Activated CD8-positive, alpha-beta memory T cell treated with anti-CD3 and anti-CD28 coated beads for 1 hour (primary cell): ENCODE measurements around the gene PTPRM.

ENCODE experiments used
- DNase-seq, 2 donors: peaks; one replicate each; pipeline ENCODE4 v3.0.0-alpha.2; 2020; ENCODE audit warnings: low read depth in 1 of 2; ENCODE audit errors: extremely low read depth in 1 of 2

The PTPRM gene

GRCh38 chr18:8366070-8366469 is 799.0 kb downstream of the PTPRM start:
- DNase-seq, result no peak

GRCh38 chr18:8366656-8367055 is 799.5 kb downstream of the PTPRM start:
- DNase-seq, result no peak

GRCh38 chr18:8367217-8367988 is 800.3 kb downstream of the PTPRM start:
- no peak for DNase-seq

- no peak for DNase-seq
Observed at GRCh38 chr18:8368512-8369217, 801.5 kb downstream of the PTPRM start.

- DNase-seq, result no peak
Observed at GRCh38 chr18:8373486-8373885, 806.4 kb downstream of the PTPRM start.

- no peak for DNase-seq
Observed at GRCh38 chr18:8374676-8375075, 807.6 kb downstream of the PTPRM start.

- DNase-seq, result no peak
Observed at GRCh38 chr18:8375249-8375648, 808.1 kb downstream of the PTPRM start.

GRCh38 chr18:8376113-8376512 is 809.0 kb downstream of the PTPRM start:
- DNase-seq, result no peak

GRCh38 chr18:8379187-8379941 is 812.2 kb downstream of the PTPRM start:
- DNase-seq, result no peak

GRCh38 chr18:8380006-8380405 is 812.9 kb downstream of the PTPRM start:
- DNase-seq, result no peak

GRCh38 chr18:8380926-8381325 is 813.8 kb downstream of the PTPRM start:
- no peak for DNase-seq

- no peak for DNase-seq
Observed at GRCh38 chr18:8381821-8382459, 814.8 kb downstream of the PTPRM start.

GRCh38 chr18:8385400-8385799 is 818.3 kb downstream of the PTPRM start:
- no peak for DNase-seq

- DNase-seq, result no peak
Observed at GRCh38 chr18:8386669-8387380, 819.7 kb downstream of the PTPRM start.

GRCh38 chr18:8389391-8390340 is 822.5 kb downstream of the PTPRM start:
- DNase-seq, result no peak

- no peak for DNase-seq
Observed at GRCh38 chr18:8391068-8391467, 824.0 kb downstream of the PTPRM start.

GRCh38 chr18:8396254-8396653 is 829.1 kb downstream of the PTPRM start:
- no peak for DNase-seq

GRCh38 chr18:8397034-8397433 is 829.9 kb downstream of the PTPRM start:
- no peak for DNase-seq

GRCh38 chr18:8399138-8399537 is 832.0 kb downstream of the PTPRM start:
- DNase-seq, result no peak
